MCF 10A (cell line): ENCODE measurements around the gene BCL11A. TPM values are rescaled to one million over a fixed set of nuclear protein-coding genes. Genes with fewer than 3 reads are reported as not detected.

Experiments used
- BruUV-seq: library from RNA; stranded (reverse); fragments of 400-500 nt; replicated peaks from 2 replicates; lab custom pipeline; 2021; lab: Mats Ljungman, UMichigan
- CTCF ChIA-PET: fragments of 300-600 bp; sonication (Branson Sonifier 250); formaldehyde crosslinking; extraction: SDS; loops from one replicate; lab custom pipeline; 2021; ENCODE audit warnings: antibody characterized with exemption, inconsistent platforms; lab: Yijun Ruan, JAX
- POLR2A ChIA-PET: fragments of 300-600, 350-650 bp; sonication (Branson Sonifier 250); formaldehyde crosslinking; extraction: SDS; loops from one replicate; lab custom pipeline; 2020; ENCODE audit warnings: antibody characterized with exemption, inconsistent platforms; lab: Yijun Ruan, JAX
- DNase-seq: peaks from one replicate; pipeline ENCODE4 v3.0.0-alpha.2; 2018; ENCODE audit not compliant: unreplicated experiment
- H3K27ac Mint-ChIP-seq: one replicate; pipeline ENCODE4 v1.8.0; 2022; ENCODE audit warnings: mild to moderate bottlenecking, low read depth, mixed read lengths; ENCODE audit not compliant: unreplicated experiment
- H3K27me3 Mint-ChIP-seq: one replicate; pipeline ENCODE4 v1.8.0; 2022; ENCODE audit warnings: mixed read lengths; ENCODE audit not compliant: insufficient read depth, unreplicated experiment
- H3K36me3 Mint-ChIP-seq: one replicate; pipeline ENCODE4 v1.8.0; 2022; ENCODE audit warnings: mild to moderate bottlenecking, moderate library complexity, mixed read lengths; ENCODE audit not compliant: insufficient read depth, unreplicated experiment
- H3K4me1 Mint-ChIP-seq: one replicate; pipeline ENCODE4 v1.8.0; 2022; ENCODE audit warnings: mixed read lengths; ENCODE audit not compliant: insufficient read depth, unreplicated experiment
- H3K4me3 Mint-ChIP-seq: one replicate; pipeline ENCODE4 v1.8.0; 2022; ENCODE audit warnings: mild to moderate bottlenecking, moderate library complexity, mixed read lengths; ENCODE audit not compliant: unreplicated experiment
- H3K9me3 Mint-ChIP-seq: one replicate; pipeline ENCODE4 v1.8.0; 2022; ENCODE audit warnings: mixed read lengths; ENCODE audit not compliant: unreplicated experiment
- CTCF ChIP-seq: fragments of 200-600 bp; IDR thresholded peaks from one replicate; pipeline ENCODE4 v1.8.0; 2022; ENCODE audit warnings: antibody characterized with exemption, mild to moderate bottlenecking; ENCODE audit not compliant: unreplicated experiment
- intact Hi-C: fragments of 100-400 bp; cut with micrococcal nuclease; formaldehyde crosslinking; loops from 2 replicates; pipeline ENCODE4 v1.14.1; 2022
- total RNA-seq: library from RNA; stranded (reverse); gene quantifications from 2 replicates; pipeline ENCODE4 v1.2.3, GENCODE V29; 2022

The BCL11A gene
- total RNA-seq, 1 experiment from 2014 or later: 5.3 TPM

DNA sequence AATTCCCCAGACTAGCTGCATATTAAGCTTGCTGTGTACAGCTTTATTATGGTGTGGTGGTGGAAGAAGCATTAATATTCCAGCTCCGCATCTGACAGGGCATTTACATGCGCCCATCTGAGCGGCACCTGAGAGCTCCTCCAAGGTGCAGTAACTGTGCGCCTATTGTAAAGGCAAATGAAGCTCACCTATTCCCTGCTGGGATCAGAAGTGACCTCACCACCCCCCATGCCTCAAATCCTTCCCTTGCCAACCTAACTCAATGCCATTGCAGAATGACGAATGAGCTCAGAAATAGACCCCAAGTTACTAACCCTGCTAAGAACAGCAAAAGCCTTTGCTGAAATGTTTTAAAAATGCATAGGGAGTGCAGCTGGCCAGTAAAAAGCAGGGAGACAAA, 14.3 kb downstream of the BCL11A start:
- no TSS peak for BruUV-seq

GRCh38 chr2:60538101-60538500, 15.4 kb downstream of the BCL11A start:
- no peak for DNase-seq
- Mint-ChIP-seq H3K4me1 (peaks cover 7% of the 10 kb centered on the region), H3K27ac (no peak overlapping the region), H3K9me3 (no peaks in the 10 kb centered on the region), H3K4me3 (no peak overlapping the region), H3K36me3 (peaks cover 22% of the 10 kb centered on the region), H3K27me3 (no peaks in the 10 kb centered on the region)
- ChIA-PET POLR2A (interaction anchor here (0.5 to 1.5 kb wide), 3 partner anchors 12 to 375 kb away, joined by 3 to 7 read pairs (median 3); no protein-coding TSS in a partner anchor), CTCF (interaction anchor here (0.7 to 1.0 kb wide), 2 partner anchors 271 to 1236 kb away, joined by 3 read pairs; no protein-coding TSS in a partner anchor)
- intact Hi-C loops: no loop called here
- TF ChIP-seq CTCF: no peak
- no TSS peak for BruUV-seq

More for the DNA sequence above, 14.3 kb downstream of the BCL11A start:
- Mint-ChIP-seq H3K4me1 (peaks cover 4% of the 10 kb centered on the region), H3K4me3 (no peak overlapping the region), H3K27ac (no peak overlapping the region), H3K27me3 (no peaks in the 10 kb centered on the region), H3K36me3 (peaks cover 28% of the 10 kb centered on the region), H3K9me3 (no peaks in the 10 kb centered on the region)
- POLR2A ChIA-PET: interaction anchor here (0.6 to 1.5 kb wide), 5 partner anchors 10 to 23 kb away, joined by 3 to 7 read pairs (median 4); partner anchors contain the start of gene BCL11A
- CTCF ChIA-PET: interaction anchor here (0.5 to 1.7 kb wide), 5 partner anchors 8 to 371 kb away, joined by 3 to 9 read pairs (median 4); no protein-coding TSS in a partner anchor
- intact Hi-C loops: no loop called here
- TF ChIP-seq CTCF: no peak
- DNase-seq: no peak

DNA sequence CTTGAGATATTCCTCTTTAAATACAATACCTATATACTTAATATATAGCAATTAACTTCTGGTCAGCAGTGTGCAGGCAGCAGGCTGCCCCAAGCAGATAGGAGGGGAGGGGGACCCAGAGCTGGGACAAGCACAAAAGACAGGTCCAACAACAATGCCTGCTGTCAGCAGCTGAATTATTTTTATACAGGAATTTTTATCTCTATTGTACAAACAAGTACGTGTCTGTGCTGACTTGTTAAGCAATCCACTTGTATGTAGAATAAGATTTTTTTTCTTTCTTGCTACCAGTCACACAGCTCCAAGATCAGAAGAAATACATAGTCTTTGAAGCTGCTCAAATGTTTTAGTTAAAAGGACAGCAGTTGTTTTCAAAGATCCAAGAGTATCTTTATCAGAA, 16.7 kb downstream of the BCL11A start:
- H3K4me3 Mint-ChIP-seq: no peak overlapping the region
- no peak for TF ChIP-seq CTCF
- H3K4me1 Mint-ChIP-seq: peaks cover 11% of the 10 kb centered on the region
- H3K27ac Mint-ChIP-seq: peak overlapping the region; percentile 72
- BruUV-seq: no TSS peak
- H3K36me3 Mint-ChIP-seq: peaks cover 19% of the 10 kb centered on the region
- intact Hi-C loops: no loop called here
- no peak for DNase-seq
- H3K9me3 Mint-ChIP-seq: no peaks in the 10 kb centered on the region
- ChIA-PET POLR2A (interaction anchor here (0.5 kb wide), 1 partner anchor 10 kb away, joined by 3 read pairs; no protein-coding TSS in a partner anchor), CTCF (no interaction called here)
- no peaks in the 10 kb centered on the region for H3K27me3 Mint-ChIP-seq

- Mint-ChIP-seq H3K9me3 (no peaks in the 10 kb centered on the region), H3K27me3 (no peaks in the 10 kb centered on the region), H3K27ac (peak overlapping the region; percentile 72), H3K4me1 (peaks cover 16% of the 10 kb centered on the region), H3K36me3 (peaks cover 19% of the 10 kb centered on the region), H3K4me3 (no peak overlapping the region)
- intact Hi-C loops: no loop called here
- DNase-seq: no peak
- no peak for TF ChIP-seq CTCF
- no TSS peak for BruUV-seq
- ChIA-PET CTCF (interaction anchor here (0.6 to 1.4 kb wide), 5 partner anchors 9 to 1460 kb away, joined by 3 to 10 read pairs (median 5); no protein-coding TSS in a partner anchor), POLR2A (interaction anchor here (1.9 kb wide), 1 partner anchor 9 kb away, joined by 4 read pairs; no protein-coding TSS in a partner anchor)
Measured at GRCh38 chr2:60535685-60536312, 17.7 kb downstream of the BCL11A start.
